ENCODE results near the gene RNF14.

RNF14 gene

GRCh38 chr5:141995656-141996055 is 26.8 kb downstream of the RNF14 start:
- no peak overlapping the region for H3K23ac ChIP-seq (ENCODE audit: low read length)
- no peak overlapping the region for H2BK12ac ChIP-seq (ENCODE audit: low read length)
- H3K79me1 ChIP-seq (ENCODE audit: low read length): no peaks in the 10 kb centered on the region
- no peaks in the 10 kb centered on the region for H3K9me3 ChIP-seq (ENCODE audit: insufficient read depth, low read depth, low read length)
- H2BK5ac ChIP-seq (ENCODE audit: low read depth, low read length, poor library complexity): no peak overlapping the region
- H3K27ac ChIP-seq (ENCODE audit: low read depth, low read length): no peak overlapping the region
- no peak overlapping the region for H3K9ac ChIP-seq (ENCODE audit: low read length)
- no CpG with 5 or more reads among the region's 3 CpGs for WGBS (ENCODE audit: extremely low coverage, insufficient coverage, insufficient read length)
- no peak overlapping the region for H3K18ac ChIP-seq (ENCODE audit: low read length)
- H3K4me2 ChIP-seq (ENCODE audit: low read length): no peak overlapping the region
- peak in 1 of 2 donors; percentile 52 for DNase-seq
- H2AK5ac ChIP-seq (ENCODE audit: low read length): no peak overlapping the region
- H3K27me3 ChIP-seq (ENCODE audit: insufficient read depth, low read length): no peaks in the 10 kb centered on the region
- no peak overlapping the region for H3K14ac ChIP-seq (ENCODE audit: low read length)
- no peak overlapping the region for H3K4ac ChIP-seq (ENCODE audit: low read depth, low read length)
- peaks cover 0 to 2% of the 10 kb centered on the region in 2 experiments for H3K4me1 ChIP-seq (ENCODE audit: control insufficient read depth in 1 of 2, insufficient read depth in 2 of 2, low read length in 2 of 2)
- H4K91ac ChIP-seq (ENCODE audit: low read depth, low read length): no peak overlapping the region
- no peak overlapping the region for H3K4me3 ChIP-seq (ENCODE audit: low read depth, low read length)
- no peak overlapping the region for H2AFZ ChIP-seq (ENCODE audit: insufficient read depth, low read length, poor library complexity)
- no peak overlapping the region for H4K8ac ChIP-seq (ENCODE audit: low read depth, low read length)
- H2BK120ac ChIP-seq (ENCODE audit: insufficient read depth, low read length, poor library complexity): no peak overlapping the region
- H3K79me2 ChIP-seq (ENCODE audit: control insufficient read depth, insufficient read depth, low read length, poor library complexity): no peaks in the 10 kb centered on the region
- no peak overlapping the region for H4K12ac ChIP-seq (ENCODE audit: low read depth, low read length)
- H3K36me3 ChIP-seq (ENCODE audit: control insufficient read depth in 1 of 2, insufficient read depth in 2 of 2, low read length in 2 of 2): peaks cover 10 to 20% of the 10 kb centered on the region in 2 experiments

- no peak overlapping the region for H3K14ac ChIP-seq (ENCODE audit: low read length)
- no CpG with 5 or more reads among the region's 6 CpGs for WGBS (ENCODE audit: extremely low coverage, insufficient coverage, insufficient read length)
These were observed 28.6 kb downstream of the RNF14 start for GRCh38 chr5:141997358-141997960.

GRCh38 chr5:142000173-142000572 is 31.3 kb downstream of the RNF14 start:
- WGBS (ENCODE audit: extremely low coverage, insufficient coverage, insufficient read length): no CpG with 5 or more reads among the region's 1 CpG

More at GRCh38 chr5:141997358-141997960, 28.6 kb downstream of the RNF14 start:
- H3K18ac ChIP-seq (ENCODE audit: low read length): no peak overlapping the region
- no peak overlapping the region for H4K8ac ChIP-seq (ENCODE audit: low read depth, low read length)
- no peak overlapping the region for H4K91ac ChIP-seq (ENCODE audit: low read depth, low read length)
- H3K4me3 ChIP-seq (ENCODE audit: low read depth, low read length): no peak overlapping the region
- no peak overlapping the region for H3K27ac ChIP-seq (ENCODE audit: low read depth, low read length)
- no peak overlapping the region for H2BK120ac ChIP-seq (ENCODE audit: insufficient read depth, low read length, poor library complexity)
- no peak overlapping the region for H2BK5ac ChIP-seq (ENCODE audit: low read depth, low read length, poor library complexity)
- H3K36me3 ChIP-seq (ENCODE audit: control insufficient read depth in 1 of 2, insufficient read depth in 2 of 2, low read length in 2 of 2): peaks cover 13 to 22% of the 10 kb centered on the region in 2 experiments
- DNase-seq: no peak
- H3K9ac ChIP-seq (ENCODE audit: low read length): no peak overlapping the region
- no peak overlapping the region for H2BK12ac ChIP-seq (ENCODE audit: low read length)
- no peak overlapping the region for H3K4me2 ChIP-seq (ENCODE audit: low read length)
- H3K23ac ChIP-seq (ENCODE audit: low read length): no peak overlapping the region
- peaks cover 0 to 2% of the 10 kb centered on the region in 2 experiments for H3K4me1 ChIP-seq (ENCODE audit: control insufficient read depth in 1 of 2, insufficient read depth in 2 of 2, low read length in 2 of 2)
- no peak overlapping the region for H3K4ac ChIP-seq (ENCODE audit: low read depth, low read length)
- H3K79me1 ChIP-seq (ENCODE audit: low read length): no peaks in the 10 kb centered on the region
- H3K27me3 ChIP-seq (ENCODE audit: insufficient read depth, low read length): no peaks in the 10 kb centered on the region
- no peak overlapping the region for H2AFZ ChIP-seq (ENCODE audit: insufficient read depth, low read length, poor library complexity)
- no peaks in the 10 kb centered on the region for H3K79me2 ChIP-seq (ENCODE audit: control insufficient read depth, insufficient read depth, low read length, poor library complexity)
- no peaks in the 10 kb centered on the region for H3K9me3 ChIP-seq (ENCODE audit: insufficient read depth, low read depth, low read length)
- no peak overlapping the region for H2AK5ac ChIP-seq (ENCODE audit: low read length)
- no peak overlapping the region for H4K12ac ChIP-seq (ENCODE audit: low read depth, low read length)

GRCh38 chr5:142000704-142001484 is 32.0 kb downstream of the RNF14 start:
- Histone ChIP-seq H2AFZ (ENCODE audit: insufficient read depth, low read length, poor library complexity) (no peak overlapping the region), H4K8ac (ENCODE audit: low read depth, low read length) (no peak overlapping the region), H4K12ac (ENCODE audit: low read depth, low read length) (no peak overlapping the region), H3K9me3 (ENCODE audit: insufficient read depth, low read depth, low read length) (no peaks in the 10 kb centered on the region), H2BK12ac (ENCODE audit: low read length) (no peak overlapping the region), H2BK5ac (ENCODE audit: low read depth, low read length, poor library complexity) (no peak overlapping the region), H3K14ac (ENCODE audit: low read length) (no peak overlapping the region), H3K4ac (ENCODE audit: low read depth, low read length) (no peak overlapping the region), H4K91ac (ENCODE audit: low read depth, low read length) (no peak overlapping the region), H3K4me1 (ENCODE audit: control insufficient read depth in 1 of 2, insufficient read depth in 2 of 2, low read length in 2 of 2) (no peaks in the 10 kb centered on the region), H3K27me3 (ENCODE audit: insufficient read depth, low read length) (no peaks in the 10 kb centered on the region), H3K79me1 (ENCODE audit: low read length) (no peaks in the 10 kb centered on the region), H3K4me2 (ENCODE audit: low read length) (no peak overlapping the region), H3K9ac (ENCODE audit: low read length) (no peak overlapping the region), H2AK5ac (ENCODE audit: low read length) (no peak overlapping the region), H3K23ac (ENCODE audit: low read length) (no peak overlapping the region), H3K79me2 (ENCODE audit: control insufficient read depth, insufficient read depth, low read length, poor library complexity) (no peaks in the 10 kb centered on the region), H3K27ac (ENCODE audit: low read depth, low read length) (no peak overlapping the region), H3K36me3 (ENCODE audit: control insufficient read depth in 1 of 2, insufficient read depth in 2 of 2, low read length in 2 of 2) (peaks cover 14 to 35% of the 10 kb centered on the region in 2 experiments), H3K18ac (ENCODE audit: low read length) (no peak overlapping the region), H3K4me3 (ENCODE audit: low read depth, low read length) (no peak overlapping the region), H2BK120ac (ENCODE audit: insufficient read depth, low read length, poor library complexity) (no peak overlapping the region)
- WGBS (ENCODE audit: extremely low coverage, insufficient coverage, insufficient read length): no CpG with 5 or more reads among the region's 6 CpGs
- DNase-seq: peak in 1 of 2 donors; percentile 32

More at GRCh38 chr5:142000173-142000572, 31.3 kb downstream of the RNF14 start:
- Histone ChIP-seq H2BK5ac (ENCODE audit: low read depth, low read length, poor library complexity) (no peak overlapping the region), H3K27ac (ENCODE audit: low read depth, low read length) (no peak overlapping the region), H3K9ac (ENCODE audit: low read length) (no peak overlapping the region), H4K12ac (ENCODE audit: low read depth, low read length) (no peak overlapping the region), H3K4me1 (ENCODE audit: control insufficient read depth in 1 of 2, insufficient read depth in 2 of 2, low read length in 2 of 2) (no peaks in the 10 kb centered on the region), H2BK120ac (ENCODE audit: insufficient read depth, low read length, poor library complexity) (no peak overlapping the region), H3K14ac (ENCODE audit: low read length) (no peak overlapping the region), H2AFZ (ENCODE audit: insufficient read depth, low read length, poor library complexity) (no peak overlapping the region), H3K23ac (ENCODE audit: low read length) (no peak overlapping the region), H4K91ac (ENCODE audit: low read depth, low read length) (no peak overlapping the region), H3K79me2 (ENCODE audit: control insufficient read depth, insufficient read depth, low read length, poor library complexity) (no peaks in the 10 kb centered on the region), H3K4me2 (ENCODE audit: low read length) (no peak overlapping the region), H3K79me1 (ENCODE audit: low read length) (no peaks in the 10 kb centered on the region), H3K18ac (ENCODE audit: low read length) (no peak overlapping the region), H3K9me3 (ENCODE audit: insufficient read depth, low read depth, low read length) (no peaks in the 10 kb centered on the region), H3K36me3 (ENCODE audit: control insufficient read depth in 1 of 2, insufficient read depth in 2 of 2, low read length in 2 of 2) (peaks cover 13 to 30% of the 10 kb centered on the region in 2 experiments), H3K4ac (ENCODE audit: low read depth, low read length) (no peak overlapping the region), H2AK5ac (ENCODE audit: low read length) (no peak overlapping the region), H4K8ac (ENCODE audit: low read depth, low read length) (no peak overlapping the region), H3K4me3 (ENCODE audit: low read depth, low read length) (no peak overlapping the region), H3K27me3 (ENCODE audit: insufficient read depth, low read length) (no peaks in the 10 kb centered on the region), H2BK12ac (ENCODE audit: low read length) (no peak overlapping the region)
- DNase-seq: no peak
